GM12891 (cell line): Measurements from ENCODE around the gene TMIGD2.

Source experiments
- POLR2A ChIP-seq: IDR thresholded peaks from 2 replicates; pipeline ENCODE4 v1.6.1; 2011; ENCODE audit warnings: low read depth, low read length, control low read depth
- TAF1 ChIP-seq: IDR thresholded peaks from 2 replicates; pipeline ENCODE4 v1.6.1; 2011; ENCODE audit warnings: low read depth, low read length, control low read depth

- no peak for TF ChIP-seq POLR2A
- no peak for TF ChIP-seq TAF1
These were observed 35.8 kb upstream of the TMIGD2 start for GRCh38 chr19:4337906-4338440.
